Neural cell (in vitro differentiated cells): ENCODE data around the gene CDC45. TPM values are rescaled to one million over a fixed set of nuclear protein-coding genes. Genes with fewer than 3 reads are reported as not detected.
A peak's percentile ranks its signal among the peaks of the same experiment; 100 is the strongest.

Experiments
- H2AFZ ChIP-seq: fragments of 200-600, 300-800 bp; sonication (generic), shearing (Covaris generic); 2 replicates; pipeline ENCODE4 v1.6.0; 2014; ENCODE audit warnings: low read depth, mild to moderate bottlenecking, antibody characterized with exemption, low read length, moderate library complexity
- H3F3A ChIP-seq: fragments of 200-600 bp; shearing (Covaris generic); 2 replicates; pipeline ENCODE4 v1.6.1; 2016; ENCODE audit warnings: mild to moderate bottlenecking, moderate library complexity, mixed read lengths, antibody characterized with exemption, low read length; ENCODE audit not compliant: insufficient read depth, poor library complexity, severe bottlenecking
- H3K27ac ChIP-seq: fragments of 200-600, 300-800 bp; sonication (generic), shearing (Covaris generic); 2 replicates; pipeline ENCODE4 v1.5.1; 2014; ENCODE audit warnings: mild to moderate bottlenecking, low read length, moderate library complexity
- H3K27me3 ChIP-seq: fragments of 300-800, 200-600 bp; sonication (generic), shearing (Covaris generic); 2 replicates; pipeline ENCODE4 v1.6.0; 2014; ENCODE audit warnings: mild to moderate bottlenecking, low read depth, low read length, moderate library complexity; ENCODE audit not compliant: insufficient read depth
- H3K36me3 ChIP-seq: fragments of 300-800, 200-600 bp; sonication (generic), shearing (Covaris generic); 2 replicates; pipeline ENCODE4 v1.5.1; 2014; ENCODE audit warnings: mild to moderate bottlenecking, antibody characterized with exemption, low read length, moderate library complexity; ENCODE audit not compliant: insufficient read depth
- H3K4me2 ChIP-seq: fragments of 300-800, 200-600 bp; sonication (generic), shearing (Covaris generic); 2 replicates; pipeline ENCODE4 v1.6.0; 2014; ENCODE audit warnings: mild to moderate bottlenecking, low read length
- H3K4me3 ChIP-seq: fragments of 300-800, 200-600 bp; sonication (generic), shearing (Covaris generic); 2 replicates; pipeline ENCODE4 v1.5.1; 2014; ENCODE audit warnings: mild to moderate bottlenecking, low read length, moderate library complexity
- H3K79me2 ChIP-seq: fragments of 200-600 bp; shearing (Covaris generic); replicated peaks from 2 replicates; pipeline ENCODE4 v1.6.0; 2014; ENCODE audit warnings: mild to moderate bottlenecking, low read length, moderate library complexity; ENCODE audit not compliant: insufficient read depth
- H3K9ac ChIP-seq: fragments of 300-800, 200-600 bp; sonication (generic), shearing (Covaris generic); 2 replicates; pipeline ENCODE4 v1.6.1; 2016; ENCODE audit warnings: mild to moderate bottlenecking, low read length, mixed read lengths
- H3K9me2 ChIP-seq: fragments of 200-600 bp; shearing (Covaris generic); 2 replicates; pipeline ENCODE4 v1.6.1; 2016; ENCODE audit warnings: mild to moderate bottlenecking, low read length, mixed read lengths; ENCODE audit not compliant: insufficient read depth
- H3K9me3 ChIP-seq: fragments of 200-600, 300-800 bp; sonication (generic), shearing (Covaris generic); 2 replicates; pipeline ENCODE4 v1.6.1; 2016; ENCODE audit warnings: mild to moderate bottlenecking, mixed run types, low read length, moderate library complexity, mixed read lengths
- H4K20me1 ChIP-seq: fragments of 200-600 bp; shearing (Covaris generic); 2 replicates; pipeline ENCODE4 v1.6.1; 2016; ENCODE audit warnings: mild to moderate bottlenecking, mixed run types; ENCODE audit not compliant: insufficient read depth
- EP300 ChIP-seq: fragments of 450-650 bp; conservative IDR thresholded peaks from 2 replicates; pipeline ENCODE4 v1.6.1; 2014; ENCODE audit warnings: antibody characterized with exemption, mild to moderate bottlenecking, moderate library complexity; ENCODE audit not compliant: poor library complexity, severe bottlenecking
- EZH2 ChIP-seq: fragments of 200-600, 300-800 bp; shearing (Covaris generic), sonication (generic); IDR thresholded peaks from 2 replicates; pipeline ENCODE4 v1.6.1; 2014; ENCODE audit warnings: antibody characterized with exemption, low read length, borderline replicate concordance, mild to moderate bottlenecking; ENCODE audit not compliant: insufficient read depth, poor library complexity, severe bottlenecking
- MXI1 ChIP-seq: fragments of 450-650 bp; conservative IDR thresholded peaks from 2 replicates; pipeline ENCODE4 v1.6.1; 2014; ENCODE audit warnings: antibody characterized with exemption, mild to moderate bottlenecking; ENCODE audit not compliant: poor library complexity, severe bottlenecking
- POLR2AphosphoS5 ChIP-seq: IDR thresholded peaks from 2 replicates; pipeline ENCODE4 v1.6.1; 2012
- polyA plus RNA-seq: library from polyadenylated mRNA; depleted of rRNA; stranded (reverse); fragments of >200 nt; gene quantifications from 2 replicates; pipeline ENCODE4 v1.2.3, GENCODE V29; 2014
- TF ChIP-seq, protein P1 (sequence below): IDR thresholded peaks from 2 replicates; pipeline ENCODE4 v1.6.1; 2012; ENCODE audit warnings: borderline replicate concordance
- TF ChIP-seq, protein P2 (sequence below): fragments of 450-650 bp; IDR thresholded peaks from 2 replicates; pipeline ENCODE4 v1.5.1; 2014; ENCODE audit warnings: antibody characterized with exemption, mild to moderate bottlenecking, moderate library complexity; ENCODE audit not compliant: poor library complexity, severe bottlenecking

Gene CDC45
- polyA plus RNA-seq, 1 donor from 2014 or later, result 3.2 TPM

DNA sequence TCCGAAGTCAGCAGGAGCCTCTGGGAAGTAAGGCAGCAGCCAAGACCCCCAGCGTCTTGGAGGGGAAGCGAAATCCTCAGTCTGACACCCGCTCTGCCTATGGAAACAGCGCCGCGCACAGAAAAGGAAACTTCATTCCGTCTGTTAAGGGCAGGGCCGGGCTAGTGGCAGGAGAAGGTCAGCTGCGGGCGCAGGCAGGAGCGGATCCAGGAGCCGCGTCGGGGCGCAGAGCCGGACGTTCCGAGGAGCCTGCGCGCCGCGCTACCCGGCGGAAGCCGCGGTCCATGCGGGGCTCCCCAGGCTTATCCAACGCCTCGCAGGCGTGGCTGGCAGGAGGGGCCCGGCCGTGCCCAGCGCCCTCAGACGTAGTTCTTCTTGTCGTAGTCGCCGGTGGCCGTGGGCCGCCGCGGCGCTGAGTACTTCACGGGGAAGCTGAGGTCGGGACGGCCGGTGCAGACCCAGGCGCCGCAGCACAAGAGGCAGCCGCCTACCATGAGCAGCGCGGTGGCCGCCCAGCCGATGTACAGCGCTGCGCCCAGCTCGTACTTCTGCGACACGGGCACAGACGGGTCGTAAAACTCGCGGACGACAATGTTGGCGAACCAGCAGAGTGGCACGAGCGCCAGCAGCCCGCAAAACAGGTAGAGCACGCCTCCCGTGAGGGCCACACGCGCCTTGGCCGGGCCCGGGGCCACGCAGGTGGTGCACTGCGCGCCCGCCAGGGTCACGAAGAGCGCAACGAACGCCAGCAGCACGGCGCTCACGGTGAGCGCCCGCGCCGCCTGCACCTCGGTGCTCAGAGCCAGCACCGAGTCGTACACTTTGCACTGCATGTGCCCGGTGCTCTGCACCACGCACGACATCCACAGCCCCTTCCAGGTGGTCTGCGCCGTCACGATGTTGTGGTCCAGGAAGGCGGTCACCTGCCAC lies 43.8 kb downstream of the CDC45 start:
- Histone ChIP-seq H2AFZ (peak overlapping the region; percentile 2), H3F3A (no peaks in the 10 kb centered on the region), H3K27me3 (peaks cover 45% of the 10 kb centered on the region), H3K36me3 (no peaks in the 10 kb centered on the region), H3K79me2 (no peaks in the 10 kb centered on the region), H3K27ac (no peak overlapping the region), H4K20me1 (no peaks in the 10 kb centered on the region), H3K9me3 (no peaks in the 10 kb centered on the region), H3K4me2 (no peak overlapping the region), H3K4me3 (peak overlapping the region; percentile 67), H3K9me2 (no peaks in the 10 kb centered on the region), H3K9ac (no peak overlapping the region)
- TF ChIP-seq MXI1, result peak; percentile 41
- TF ChIP-seq EZH2, result peak; percentile 84
- TF ChIP-seq EP300, result no peak
- TF ChIP-seq, protein P1, sequence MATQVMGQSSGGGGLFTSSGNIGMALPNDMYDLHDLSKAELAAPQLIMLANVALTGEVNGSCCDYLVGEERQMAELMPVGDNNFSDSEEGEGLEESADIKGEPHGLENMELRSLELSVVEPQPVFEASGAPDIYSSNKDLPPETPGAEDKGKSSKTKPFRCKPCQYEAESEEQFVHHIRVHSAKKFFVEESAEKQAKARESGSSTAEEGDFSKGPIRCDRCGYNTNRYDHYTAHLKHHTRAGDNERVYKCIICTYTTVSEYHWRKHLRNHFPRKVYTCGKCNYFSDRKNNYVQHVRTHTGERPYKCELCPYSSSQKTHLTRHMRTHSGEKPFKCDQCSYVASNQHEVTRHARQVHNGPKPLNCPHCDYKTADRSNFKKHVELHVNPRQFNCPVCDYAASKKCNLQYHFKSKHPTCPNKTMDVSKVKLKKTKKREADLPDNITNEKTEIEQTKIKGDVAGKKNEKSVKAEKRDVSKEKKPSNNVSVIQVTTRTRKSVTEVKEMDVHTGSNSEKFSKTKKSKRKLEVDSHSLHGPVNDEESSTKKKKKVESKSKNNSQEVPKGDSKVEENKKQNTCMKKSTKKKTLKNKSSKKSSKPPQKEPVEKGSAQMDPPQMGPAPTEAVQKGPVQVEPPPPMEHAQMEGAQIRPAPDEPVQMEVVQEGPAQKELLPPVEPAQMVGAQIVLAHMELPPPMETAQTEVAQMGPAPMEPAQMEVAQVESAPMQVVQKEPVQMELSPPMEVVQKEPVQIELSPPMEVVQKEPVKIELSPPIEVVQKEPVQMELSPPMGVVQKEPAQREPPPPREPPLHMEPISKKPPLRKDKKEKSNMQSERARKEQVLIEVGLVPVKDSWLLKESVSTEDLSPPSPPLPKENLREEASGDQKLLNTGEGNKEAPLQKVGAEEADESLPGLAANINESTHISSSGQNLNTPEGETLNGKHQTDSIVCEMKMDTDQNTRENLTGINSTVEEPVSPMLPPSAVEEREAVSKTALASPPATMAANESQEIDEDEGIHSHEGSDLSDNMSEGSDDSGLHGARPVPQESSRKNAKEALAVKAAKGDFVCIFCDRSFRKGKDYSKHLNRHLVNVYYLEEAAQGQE, result no peak
- TF ChIP-seq, protein P2, sequence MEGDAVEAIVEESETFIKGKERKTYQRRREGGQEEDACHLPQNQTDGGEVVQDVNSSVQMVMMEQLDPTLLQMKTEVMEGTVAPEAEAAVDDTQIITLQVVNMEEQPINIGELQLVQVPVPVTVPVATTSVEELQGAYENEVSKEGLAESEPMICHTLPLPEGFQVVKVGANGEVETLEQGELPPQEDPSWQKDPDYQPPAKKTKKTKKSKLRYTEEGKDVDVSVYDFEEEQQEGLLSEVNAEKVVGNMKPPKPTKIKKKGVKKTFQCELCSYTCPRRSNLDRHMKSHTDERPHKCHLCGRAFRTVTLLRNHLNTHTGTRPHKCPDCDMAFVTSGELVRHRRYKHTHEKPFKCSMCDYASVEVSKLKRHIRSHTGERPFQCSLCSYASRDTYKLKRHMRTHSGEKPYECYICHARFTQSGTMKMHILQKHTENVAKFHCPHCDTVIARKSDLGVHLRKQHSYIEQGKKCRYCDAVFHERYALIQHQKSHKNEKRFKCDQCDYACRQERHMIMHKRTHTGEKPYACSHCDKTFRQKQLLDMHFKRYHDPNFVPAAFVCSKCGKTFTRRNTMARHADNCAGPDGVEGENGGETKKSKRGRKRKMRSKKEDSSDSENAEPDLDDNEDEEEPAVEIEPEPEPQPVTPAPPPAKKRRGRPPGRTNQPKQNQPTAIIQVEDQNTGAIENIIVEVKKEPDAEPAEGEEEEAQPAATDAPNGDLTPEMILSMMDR, result peak; percentile 38
- TF ChIP-seq POLR2AphosphoS5, result peak; percentile 16

DNA sequence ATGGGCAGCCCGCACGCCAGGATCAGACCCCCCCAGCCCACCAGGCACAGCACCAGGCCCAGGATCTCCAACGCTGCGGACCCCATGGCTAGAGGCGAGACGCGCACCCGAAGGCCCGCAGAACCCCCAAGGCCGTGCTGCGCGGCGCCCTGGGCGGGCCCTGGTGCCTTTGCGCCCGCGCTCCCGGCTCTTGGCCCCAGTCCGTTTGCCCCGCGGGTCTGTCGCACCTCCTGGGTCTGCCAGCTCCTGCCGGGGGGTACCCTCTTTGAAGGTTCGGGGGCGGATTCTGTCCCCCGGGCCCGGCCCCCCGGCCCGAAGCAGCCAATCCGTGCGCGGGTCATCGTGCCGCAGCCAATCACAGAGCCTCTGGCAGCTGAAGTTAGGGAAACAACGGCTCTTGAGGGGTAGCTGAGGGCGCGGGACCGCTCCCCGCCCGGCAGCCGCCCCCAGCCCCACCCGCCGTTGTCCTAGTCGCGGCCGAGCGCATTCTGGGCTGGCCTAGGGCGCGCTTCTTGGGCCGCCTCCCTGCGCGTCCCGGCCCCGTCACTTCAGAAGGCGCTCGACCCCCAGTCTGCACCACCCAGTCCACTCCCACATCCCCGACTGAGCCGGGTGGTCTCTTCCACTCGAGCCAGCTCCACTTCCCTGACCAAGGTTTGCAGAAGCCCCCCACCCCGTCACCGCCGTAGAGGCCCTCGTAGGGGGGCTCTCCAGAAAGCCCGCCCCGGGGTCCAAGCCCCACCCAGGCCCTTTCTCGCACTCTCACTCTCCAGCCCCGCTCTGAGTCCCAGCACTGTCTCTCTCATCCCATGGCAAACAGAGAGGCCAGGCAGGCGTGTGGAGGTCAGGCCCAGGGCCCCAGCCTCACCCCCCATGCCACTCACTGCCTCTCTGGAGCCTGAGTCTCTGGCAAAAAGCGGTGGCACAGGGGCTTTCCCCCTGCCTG lies 44.7 kb downstream of the CDC45 start, which contains the start of gene CLDN5:
Gene CLDN5 (minus strand): TSS at position 241 of the 946 bp plus-strand sequence. CDS start 155 bp downstream, at position 86.
- Histone ChIP-seq H3K27ac (no peak within 1 kb of the TSS), H3F3A (no peaks in the 10 kb centered on the region), H4K20me1 (no peaks in the 10 kb centered on the region), H3K4me2 (no peak within 1 kb of the TSS), H3K9ac (no peak within 1 kb of the TSS), H3K4me3 (peak within 1 kb of the TSS; percentile 67), H2AFZ (peak within 1 kb of the TSS; percentile 2), H3K9me2 (no peaks in the 10 kb centered on the region), H3K36me3 (no peaks in the 10 kb centered on the region), H3K9me3 (no peaks in the 10 kb centered on the region), H3K27me3 (peaks cover 45% of the 10 kb centered on the region), H3K79me2 (no peaks in the 10 kb centered on the region)
- TF ChIP-seq EP300 (no peak), EZH2 (peak; percentile 11)
- TF ChIP-seq, protein P1, result no peak
